ENCODE results near the gene SLC35C1. TPM values are rescaled to one million over a fixed set of nuclear protein-coding genes. Genes with fewer than 3 reads are reported as not detected.

Gene SLC35C1
- total RNA-seq, 1 experiment from 2014 or later, result 8.9 TPM

DNA sequence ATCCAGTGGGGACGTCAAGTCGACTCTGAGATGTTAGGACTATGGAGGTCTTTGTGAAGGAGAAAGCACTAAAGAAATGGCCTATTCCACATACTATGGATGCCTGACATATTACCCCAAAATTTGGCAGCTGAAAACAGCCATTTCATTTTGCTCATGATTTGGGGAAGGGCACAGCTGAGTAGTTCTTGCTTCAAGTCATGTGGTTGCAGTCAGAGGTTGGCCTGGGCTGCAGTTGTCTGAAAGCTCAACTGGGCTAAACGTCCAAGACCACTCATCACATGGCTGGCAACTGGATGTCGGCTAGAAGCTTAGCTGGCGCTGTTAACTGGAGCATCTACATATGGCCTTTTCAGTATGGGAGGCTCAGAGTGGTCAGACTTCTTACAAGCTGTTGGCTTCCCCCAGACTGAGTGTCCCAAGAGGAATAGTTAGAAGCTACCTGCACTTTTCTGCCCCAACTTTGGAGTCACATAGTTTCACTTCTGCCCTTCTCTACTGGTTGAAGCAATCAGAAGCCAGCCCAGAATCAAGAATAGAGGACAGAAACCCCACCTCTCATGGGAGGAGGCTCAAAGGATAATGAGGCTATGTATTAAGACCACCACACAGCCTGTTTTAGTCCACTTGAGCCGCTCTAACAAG is 14.1 kb downstream of the SLC35C1 start:
- no peak overlapping the region for H4K91ac ChIP-seq (ENCODE audit: insufficient read length, low read depth, low read length)
- no peak overlapping the region for H2BK20ac ChIP-seq (ENCODE audit: low read depth, low read length, poor library complexity, severe bottlenecking)
- no peaks in the 10 kb centered on the region for H3K9me3 ChIP-seq (ENCODE audit: control insufficient read depth, low read depth, low read length)
- no peak overlapping the region for H2AK5ac ChIP-seq (ENCODE audit: insufficient read length, low read length)
- H3K27ac ChIP-seq (ENCODE audit: insufficient read length, low read depth, low read length), result no peak overlapping the region
- no peaks in the 10 kb centered on the region for H3K79me2 ChIP-seq (ENCODE audit: insufficient read depth, low read length)
- H2BK15ac ChIP-seq (ENCODE audit: low read depth, low read length), result no peak overlapping the region
- H2BK120ac ChIP-seq (ENCODE audit: low read depth, low read length, poor library complexity, severe bottlenecking), result no peak overlapping the region
- peaks cover 13 to 29% of the 10 kb centered on the region in 2 experiments for H3K4me1 Mint-ChIP-seq
- H3K79me1 ChIP-seq (ENCODE audit: insufficient read depth, low read depth, low read length, poor library complexity, severe bottlenecking), result no peaks in the 10 kb centered on the region
- no peak overlapping the region for H3K14ac ChIP-seq (ENCODE audit: insufficient read depth, low read length)
- no peak overlapping the region for H3K4me3 Mint-ChIP-seq
- no peak overlapping the region for H3K18ac ChIP-seq (ENCODE audit: insufficient read length, low read depth, low read length)
- H2AFZ ChIP-seq (ENCODE audit: low read length), result no peak overlapping the region
- no peak overlapping the region for H3K4me2 ChIP-seq (ENCODE audit: insufficient read depth, insufficient read length, low read length)
- H4K8ac ChIP-seq (replicated peaks; ENCODE audit: insufficient read length, low read depth, low read length), result no peak overlapping the region
- H3K23ac ChIP-seq (ENCODE audit: insufficient read length, low read depth, low read length), result no peak overlapping the region
- TF ChIP-seq, protein P1, sequence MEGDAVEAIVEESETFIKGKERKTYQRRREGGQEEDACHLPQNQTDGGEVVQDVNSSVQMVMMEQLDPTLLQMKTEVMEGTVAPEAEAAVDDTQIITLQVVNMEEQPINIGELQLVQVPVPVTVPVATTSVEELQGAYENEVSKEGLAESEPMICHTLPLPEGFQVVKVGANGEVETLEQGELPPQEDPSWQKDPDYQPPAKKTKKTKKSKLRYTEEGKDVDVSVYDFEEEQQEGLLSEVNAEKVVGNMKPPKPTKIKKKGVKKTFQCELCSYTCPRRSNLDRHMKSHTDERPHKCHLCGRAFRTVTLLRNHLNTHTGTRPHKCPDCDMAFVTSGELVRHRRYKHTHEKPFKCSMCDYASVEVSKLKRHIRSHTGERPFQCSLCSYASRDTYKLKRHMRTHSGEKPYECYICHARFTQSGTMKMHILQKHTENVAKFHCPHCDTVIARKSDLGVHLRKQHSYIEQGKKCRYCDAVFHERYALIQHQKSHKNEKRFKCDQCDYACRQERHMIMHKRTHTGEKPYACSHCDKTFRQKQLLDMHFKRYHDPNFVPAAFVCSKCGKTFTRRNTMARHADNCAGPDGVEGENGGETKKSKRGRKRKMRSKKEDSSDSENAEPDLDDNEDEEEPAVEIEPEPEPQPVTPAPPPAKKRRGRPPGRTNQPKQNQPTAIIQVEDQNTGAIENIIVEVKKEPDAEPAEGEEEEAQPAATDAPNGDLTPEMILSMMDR (conservative IDR thresholded peaks at IDR 0.05), result no peak
- H3K56ac ChIP-seq (ENCODE audit: insufficient read length, low read depth, low read length), result no peak overlapping the region
- H3K9ac ChIP-seq (ENCODE audit: extremely low read depth, insufficient read length, low read length), result no peak overlapping the region
- no peaks in the 10 kb centered on the region for H3K23me2 ChIP-seq (ENCODE audit: insufficient read length, low read depth, low read length, poor library complexity, severe bottlenecking)
- H3T11ph ChIP-seq (ENCODE audit: low read length), result no peak overlapping the region
- H2BK5ac ChIP-seq (ENCODE audit: insufficient read length, low read length), result no peak overlapping the region
- no peak overlapping the region for H4K5ac ChIP-seq (ENCODE audit: insufficient read length, low read depth, low read length)
- no peaks in the 10 kb centered on the region for H3K27me3 ChIP-seq (ENCODE audit: insufficient read depth, low read length)
- no peak overlapping the region for H2BK12ac ChIP-seq (ENCODE audit: insufficient read length, low read depth, low read length)
- no peaks in the 10 kb centered on the region for H4K20me1 ChIP-seq (ENCODE audit: control insufficient read depth, insufficient read depth, insufficient read length)
- H3K4ac ChIP-seq (ENCODE audit: low read depth, low read length), result no peak overlapping the region
- no peak for DNase-seq
- H3K27me3 Mint-ChIP-seq (ENCODE audit: low read depth), result peaks cover 4% of the 10 kb centered on the region; the same call in 1 of the 2 replicates
- no peak overlapping the region for H3K27ac Mint-ChIP-seq
- no peaks in the 10 kb centered on the region; the same call in 1 of the 2 replicates for H3K4me1 ChIP-seq (ENCODE audit: insufficient read depth, low read length)
- no peaks in the 10 kb centered on the region for H3K36me3 Mint-ChIP-seq (ENCODE audit: insufficient read depth in 1 of 3, low read depth in 3 of 3)
- WGBS (ENCODE audit: extremely low coverage, insufficient read length, low lambda C conversion rate), result no CpG with 5 or more reads among the region's 6 CpGs
- no peaks in the 10 kb centered on the region for H3K9me3 Mint-ChIP-seq

Data from H9 (cell line).